GM21360 (cell line): ENCODE data around the gene DPP7.
"Not testable (repeated sequence)": the region's sequence is repeated elsewhere in the genome, so short reads cannot be mapped to it uniquely, and the experiment has no call there.

Experiments
- ATAC-seq: cut with Tn5 transposase; IDR thresholded peaks from one replicate; pipeline ENCODE4 v1.9.1; 2021; ENCODE audit warnings: mild to moderate bottlenecking, moderate library complexity; ENCODE audit not compliant: unreplicated experiment

The DPP7 gene

GRCh38 chr9:137075275-137075775 is 39.2 kb downstream of the DPP7 start:
- ATAC-seq = no peak

- ATAC-seq = no peak
These were observed 39.8 kb downstream of the DPP7 start for GRCh38 chr9:137074657-137075274.

- ATAC-seq = no peak
These were observed 40.5 kb downstream of the DPP7 start for GRCh38 chr9:137073992-137074399.

GRCh38 chr9:137071282-137071681 is 43.3 kb downstream of the DPP7 start:
- ATAC-seq = no peak

- ATAC-seq = no peak
These were observed 43.6 kb downstream of the DPP7 start for GRCh38 chr9:137070906-137071275.

GRCh38 chr9:137070201-137070905 is 44.2 kb downstream of the DPP7 start, which contains the start of gene SAPCD2:
SAPCD2 (minus strand) TSS chr9:137070557; CDS start chr9:137070460, 97 bp downstream.
- peak; percentile 47 for ATAC-seq

GRCh38 chr9:137069508-137070091 is 44.9 kb downstream of the DPP7 start:
- ATAC-seq = peak; percentile 6

GRCh38 chr9:137068539-137069507 is 45.7 kb downstream of the DPP7 start:
- ATAC-seq = no peak

- peak; percentile 36 for ATAC-seq
These were observed 46.5 kb downstream of the DPP7 start for GRCh38 chr9:137067860-137068538.

GRCh38 chr9:137066096-137066861 is 48.3 kb downstream of the DPP7 start:
- no peak for ATAC-seq

- ATAC-seq = no peak
These were observed 49.1 kb downstream of the DPP7 start for GRCh38 chr9:137065336-137065967.

- ATAC-seq = no peak
These were observed 49.7 kb downstream of the DPP7 start for GRCh38 chr9:137064880-137065164.

- ATAC-seq = no peak
These were observed 50.3 kb downstream of the DPP7 start for GRCh38 chr9:137064027-137064879.

GRCh38 chr9:137063311-137064026 is 51.1 kb downstream of the DPP7 start:
- no peak for ATAC-seq

- ATAC-seq = not testable (repeated sequence)
These were observed 51.7 kb downstream of the DPP7 start for GRCh38 chr9:137062798-137063197.

- no peak for ATAC-seq
These were observed 52.1 kb downstream of the DPP7 start for GRCh38 chr9:137062384-137062783.
